Measurements from ENCODE around the gene PODXL2. TPM values are rescaled to one million over a fixed set of nuclear protein-coding genes. Genes with fewer than 3 reads are reported as not detected.
"Not testable (repeated sequence)": the region's sequence is repeated elsewhere in the genome, so short reads cannot be mapped to it uniquely, and the experiment has no call there.

The PODXL2 gene
- total RNA-seq, 1 experiment from 2014 or later, result 13.0 TPM

DNA sequence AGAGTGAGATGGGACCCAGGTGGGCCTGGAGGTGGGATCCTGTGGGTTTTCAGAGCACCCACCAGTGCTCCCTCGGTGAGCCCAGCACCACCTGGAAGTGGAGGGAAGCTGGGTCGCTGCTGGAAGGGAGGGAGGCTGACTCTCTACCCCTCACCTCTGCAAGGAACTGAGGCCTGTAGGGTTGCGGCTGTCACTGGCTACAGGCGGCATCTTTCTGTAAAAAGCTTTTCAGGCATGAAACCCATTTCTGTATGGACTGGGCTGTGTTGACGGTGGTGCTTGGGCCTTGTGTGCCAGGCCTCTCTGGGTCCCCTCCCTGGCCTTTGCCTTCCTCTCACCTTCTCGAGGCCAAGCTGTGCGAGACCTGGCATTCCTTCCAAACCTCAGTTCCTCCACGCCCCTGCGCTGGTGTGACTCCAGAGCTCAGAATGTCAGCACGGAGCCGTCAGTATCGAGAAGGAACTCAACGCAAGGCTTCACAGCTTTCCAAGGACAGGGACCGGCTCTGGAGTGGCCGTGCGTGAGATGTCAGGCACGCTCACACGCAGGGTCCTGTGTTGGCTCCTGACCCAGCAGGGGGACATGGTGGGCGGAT, 60.4 kb downstream of the PODXL2 start:
- DNase-seq (ENCODE audit: low spot score), result no peak

GRCh38 chr3:127690106-127690505, 61.1 kb downstream of the PODXL2 start:
- no peak for DNase-seq (ENCODE audit: low spot score)

GRCh38 chr3:127690823-127691452, 62.0 kb downstream of the PODXL2 start:
- DNase-seq (ENCODE audit: low spot score), result peak; percentile 70

DNA sequence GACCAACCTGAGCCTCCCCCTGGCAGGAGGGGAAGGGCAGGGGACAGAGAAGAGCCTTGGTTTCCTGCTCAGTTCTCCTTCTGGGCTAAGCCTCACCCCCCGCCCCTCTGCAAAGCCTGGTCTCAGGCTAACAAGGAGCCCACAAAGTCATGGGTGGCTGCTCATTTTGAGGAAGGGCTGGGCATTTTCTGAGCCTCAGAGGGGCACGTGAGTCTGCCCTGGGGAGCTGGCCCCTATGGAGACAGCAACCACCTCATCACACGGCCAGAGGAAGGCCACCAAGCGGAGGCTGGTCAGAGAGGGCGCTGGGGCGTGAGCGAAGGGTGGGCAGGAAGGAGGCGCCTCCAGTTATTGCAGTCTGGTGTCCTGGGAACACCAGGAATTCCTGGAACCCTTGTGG, 62.5 kb downstream of the PODXL2 start:
- no peak for DNase-seq (ENCODE audit: low spot score)

- DNase-seq (ENCODE audit: low spot score), result no peak
Observed at GRCh38 chr3:127691974-127692373, 63.0 kb downstream of the PODXL2 start.

GRCh38 chr3:127692501-127693335, 63.7 kb downstream of the PODXL2 start:
- DNase-seq (ENCODE audit: low spot score), result no peak

GRCh38 chr3:127693336-127693843, 64.4 kb downstream of the PODXL2 start:
- DNase-seq (ENCODE audit: low spot score), result no peak

- DNase-seq (ENCODE audit: low spot score), result peak; percentile 77
Observed at GRCh38 chr3:127694467-127695215, 65.7 kb downstream of the PODXL2 start.

GRCh38 chr3:127697551-127698240, 68.7 kb downstream of the PODXL2 start:
- DNase-seq (ENCODE audit: low spot score), result peak; percentile 91

GRCh38 chr3:127698286-127698685, 69.3 kb downstream of the PODXL2 start:
- no peak for DNase-seq (ENCODE audit: low spot score)

DNA sequence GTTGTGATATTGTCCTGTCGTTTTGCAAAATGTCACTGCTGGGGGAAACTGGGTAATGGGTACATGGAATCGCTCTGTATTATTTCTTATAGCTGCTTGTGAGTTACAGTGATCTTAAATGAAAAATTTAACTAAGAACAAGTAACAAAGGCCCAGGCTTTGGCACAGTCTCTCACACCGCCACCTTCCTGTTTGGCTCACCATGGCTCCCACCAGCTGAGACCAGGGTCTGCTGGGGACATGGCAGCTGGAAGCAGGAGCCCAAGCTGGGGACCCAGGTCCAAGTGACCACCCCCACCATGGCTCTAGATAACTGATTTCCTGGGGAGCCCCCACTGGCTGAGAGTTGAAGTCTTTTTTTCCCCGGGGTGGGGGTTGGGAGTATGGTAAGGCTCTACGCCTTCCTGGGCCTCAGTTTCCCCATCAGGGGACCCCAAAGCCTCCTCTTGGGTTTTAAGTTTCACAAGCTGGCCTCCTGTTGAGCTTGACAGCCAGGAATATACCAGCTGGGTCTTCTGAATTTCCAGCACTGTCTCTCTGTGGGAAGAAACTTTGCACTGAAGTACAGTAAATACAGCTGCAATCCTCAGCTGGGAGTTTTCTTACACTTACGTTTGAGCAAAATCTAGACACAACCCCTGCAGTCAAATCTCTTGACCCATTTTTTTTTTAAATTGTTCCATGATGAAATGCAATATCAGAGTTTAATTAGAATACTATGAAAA, 69.9 kb downstream of the PODXL2 start:
- no peak for DNase-seq (ENCODE audit: low spot score)

DNA sequence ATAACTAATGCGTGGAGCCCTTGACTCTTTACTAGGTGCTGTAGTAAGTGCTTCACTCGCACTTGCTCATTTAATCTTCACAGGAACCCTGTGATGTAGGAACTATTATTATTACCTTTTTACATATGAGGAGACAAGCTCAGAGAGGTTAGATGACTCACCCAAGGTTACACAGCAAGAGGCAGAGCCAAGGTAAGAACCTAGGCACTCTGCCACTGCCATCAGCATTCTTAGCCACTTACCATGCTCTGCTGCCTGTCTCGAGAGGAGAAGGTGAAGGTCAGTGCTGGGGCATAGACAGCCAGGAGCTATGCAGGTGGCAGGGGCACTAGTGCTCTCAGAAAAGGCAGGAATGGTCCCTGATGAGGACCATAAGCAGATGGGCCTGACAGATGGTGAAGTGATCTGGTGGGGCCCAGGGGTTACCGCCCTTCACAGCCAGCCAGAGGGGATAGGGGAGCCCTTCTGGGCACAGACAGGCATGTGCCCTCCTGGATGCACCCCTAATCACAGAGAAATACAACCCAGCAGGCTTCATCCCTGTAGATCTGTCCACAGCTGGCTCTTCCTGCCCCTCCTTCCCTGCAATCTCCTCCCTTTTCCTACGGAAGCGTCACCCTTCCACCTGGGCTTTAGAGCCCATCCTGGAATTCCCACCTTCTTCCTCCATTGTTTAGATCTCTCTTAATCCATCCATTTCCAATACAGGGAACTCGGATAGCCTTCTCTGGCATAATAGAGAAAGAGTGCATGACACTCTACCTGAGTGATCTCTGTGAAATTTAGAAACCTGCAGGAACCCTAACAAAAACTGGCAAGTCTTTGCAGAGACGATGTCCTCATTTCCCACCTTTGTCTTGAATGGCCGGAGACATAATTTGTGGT, 70.7 kb downstream of the PODXL2 start:
- DNase-seq (ENCODE audit: low spot score), result no peak

DNA sequence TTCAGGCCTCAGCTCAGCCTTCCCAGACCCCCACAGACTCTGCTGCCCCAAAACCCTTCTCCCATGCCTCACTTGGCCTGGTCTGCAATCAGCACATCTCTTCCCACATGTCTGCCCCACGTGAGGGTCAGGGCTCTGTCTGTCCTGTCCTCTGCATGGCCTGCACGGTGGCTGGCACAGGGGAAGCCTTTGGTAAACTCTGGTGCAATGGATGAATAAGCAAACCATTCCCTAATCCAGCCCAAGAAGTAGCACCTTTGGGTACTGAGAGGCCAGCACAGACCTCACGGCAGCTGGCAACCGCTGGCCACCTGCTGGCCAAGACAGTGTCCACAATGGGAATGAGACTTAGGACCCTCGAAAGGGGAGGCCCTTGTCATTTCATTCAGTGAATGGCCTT, 71.4 kb downstream of the PODXL2 start:
- DNase-seq (ENCODE audit: low spot score), result no peak

DNA sequence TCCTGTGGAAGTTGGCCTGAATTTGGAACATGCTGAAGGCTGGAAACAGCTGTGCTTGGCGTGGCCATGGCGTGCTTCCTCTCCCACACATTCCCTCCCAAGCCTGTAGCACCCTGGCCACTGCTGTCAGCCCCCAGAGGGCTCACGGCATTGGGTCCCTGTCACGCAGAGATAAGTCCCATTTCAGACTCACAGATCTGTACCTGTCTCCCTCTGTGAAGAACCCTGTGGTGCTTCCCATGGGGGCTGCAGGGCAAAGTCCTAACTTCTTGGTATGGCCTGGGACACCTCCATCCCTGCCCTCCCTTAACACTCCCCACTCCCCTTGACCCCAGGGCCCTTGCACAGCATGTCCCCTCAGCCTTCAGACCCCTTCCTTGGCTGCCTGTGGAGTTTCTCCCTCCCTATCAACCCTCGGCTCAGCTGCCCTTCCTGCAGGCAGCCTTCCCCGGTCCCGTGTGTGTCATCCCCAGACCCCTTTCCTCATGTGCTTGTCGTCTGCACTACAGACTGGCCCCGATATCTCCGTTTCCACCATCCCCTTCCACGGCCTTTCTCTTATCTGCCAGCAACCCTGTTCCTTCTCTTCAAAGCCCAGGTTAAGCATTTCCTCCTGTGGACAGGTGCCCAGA, 72.4 kb downstream of the PODXL2 start:
- no peak for DNase-seq (ENCODE audit: low spot score)

DNA sequence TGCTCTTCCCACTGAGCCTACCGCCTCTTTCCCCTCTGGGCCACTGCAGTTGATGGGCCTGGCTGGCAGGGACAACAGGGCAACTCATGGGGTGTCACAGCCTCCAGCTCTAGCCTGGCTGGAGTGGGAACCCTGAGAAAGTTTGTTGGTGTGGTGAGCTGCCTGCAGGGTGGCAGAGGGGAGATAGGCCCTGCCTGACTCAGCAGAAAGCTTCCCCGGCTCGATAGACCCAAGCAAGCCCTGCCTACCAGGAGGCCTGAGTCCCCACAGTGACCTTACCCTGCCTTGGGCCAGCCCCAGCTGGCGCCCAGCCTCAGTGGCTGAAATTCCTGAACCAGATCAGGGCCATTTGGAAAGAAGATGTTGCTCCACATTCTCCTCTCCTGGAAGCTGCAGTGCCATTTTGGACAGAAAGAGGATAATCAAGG, 73.2 kb downstream of the PODXL2 start:
- no peak for DNase-seq (ENCODE audit: low spot score)

DNA sequence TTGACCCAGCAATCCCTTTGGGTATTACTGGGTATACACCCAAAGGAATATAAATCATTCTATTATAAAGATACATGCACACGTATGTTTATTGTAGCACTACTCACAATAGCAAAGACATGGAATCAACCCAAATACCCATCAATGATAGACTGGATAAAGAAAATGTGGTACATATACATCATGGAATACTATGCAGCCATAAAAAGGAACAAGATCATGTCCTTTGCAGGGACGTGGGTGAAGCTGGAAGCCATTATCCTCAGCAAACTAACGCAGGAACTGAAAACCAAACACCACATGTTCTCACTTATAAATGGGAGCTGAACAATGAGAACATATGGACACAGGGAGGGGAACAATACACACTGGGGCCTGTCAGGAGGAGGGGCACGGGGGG, 75.9 kb downstream of the PODXL2 start:
- not testable (repeated sequence) for DNase-seq (ENCODE audit: low spot score)

DNA sequence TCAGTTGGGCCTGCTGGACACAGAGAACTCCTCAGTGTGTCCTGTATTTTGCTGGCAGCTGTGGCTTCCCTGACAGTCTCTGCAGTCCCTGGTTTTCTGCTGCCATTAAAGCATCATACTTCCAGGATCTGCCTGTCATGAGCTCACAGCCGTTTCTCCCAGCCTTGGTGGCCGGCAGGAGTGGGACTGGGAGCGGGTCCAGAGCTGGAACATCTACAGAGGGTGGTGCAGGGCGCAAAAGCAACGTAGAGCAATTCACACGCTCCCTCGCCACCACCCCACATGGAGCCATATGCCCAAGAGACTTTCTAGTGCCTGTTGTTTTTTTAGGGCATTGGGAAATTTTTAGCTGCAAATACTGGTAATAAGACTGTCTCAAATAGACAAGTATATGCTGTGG, 77.3 kb downstream of the PODXL2 start:
- no peak for DNase-seq (ENCODE audit: low spot score)

GRCh38 chr3:127706785-127707351, 77.9 kb downstream of the PODXL2 start:
- DNase-seq (ENCODE audit: low spot score), result no peak

All from H4 (cell line).